HepG2 (cell line): ENCODE results near the gene CAPZB. TPM values are rescaled to one million over a fixed set of nuclear protein-coding genes. Genes with fewer than 3 reads are reported as not detected.

Experiments used
- ATAC-seq: fragments of 200-7000 bp; cut with Tn5 transposase; 3 replicates; pipeline ENCODE4 v1.9.1; 2020; ENCODE audit warnings: mild to moderate bottlenecking, moderate library complexity
- BruUV-seq: library from RNA; stranded (reverse); fragments of 400-500 nt; replicated peaks from 2 replicates; lab custom pipeline; 2021; lab: Mats Ljungman, UMichigan
- CTCF ChIA-PET: fragments of 300-600 bp; formaldehyde crosslinking; extraction: SDS; loops from one replicate; lab custom pipeline; 2021; ENCODE audit warnings: low total read pairs, inconsistent platforms, low intra/inter-chr PET ratio; lab: Yijun Ruan, JAX
- POLR2A ChIA-PET: fragments of 350-600 bp; sonication (Branson Sonifier 250); formaldehyde crosslinking; loops from one replicate; lab custom pipeline; 2020; ENCODE audit warnings: antibody characterized with exemption, inconsistent platforms; lab: Yijun Ruan, JAX
- DNase-seq: peaks from one replicate; pipeline ENCODE4 v3.0.0-alpha.2; 2015; ENCODE audit warnings: low spot score
- FAIRE-seq: peaks from 3 replicates; lab custom pipeline; 2011; peaks lifted over from hg19 to GRCh38; lab: Jason Lieb, UNC
- H2AFZ ChIP-seq: one replicate; pipeline ENCODE4 v1.6.1; 2011; ENCODE audit warnings: low read length, inconsistent platforms
- H3K27ac ChIP-seq: fragments of 300-600 bp; 3 replicates; pipeline ENCODE4 v1.8.0; 2011; ENCODE audit warnings: mixed run types, mild to moderate bottlenecking, mixed read lengths, low read length, inconsistent platforms; ENCODE audit not compliant: insufficient read depth; ENCODE audit errors: extremely low read length
- H3K27me3 ChIP-seq, 2 experiments: fragments of 200-600 bp in 1 of 2; 2 replicates in 1 of 2; 3 replicates in 1 of 2; pipeline versions ENCODE4 v1.6.0 to v1.8.0; 2011; ENCODE audit warnings: low read length in 2 of 2, mild to moderate bottlenecking in 2 of 2, moderate library complexity in 2 of 2, inconsistent platforms in 1 of 2; ENCODE audit not compliant: insufficient read depth in 2 of 2, control insufficient read depth in 1 of 2
- H3K36me3 ChIP-seq, 2 experiments: fragments of 200-600 bp in 1 of 2; replicated peaks in 1 of 2; 2 replicates in 1 of 2; 3 replicates in 1 of 2; pipeline versions ENCODE4 v1.5.1 to v1.8.0; 2011; ENCODE audit warnings: low read length in 2 of 2, inconsistent platforms in 1 of 2; ENCODE audit not compliant: insufficient read depth in 2 of 2, control insufficient read depth in 1 of 2
- H3K4me1 ChIP-seq: 2 replicates; pipeline ENCODE4 v1.5.1; 2012; ENCODE audit warnings: low read length, inconsistent platforms; ENCODE audit not compliant: insufficient read depth
- H3K4me2 ChIP-seq: 2 replicates; pipeline ENCODE4 v1.6.0; 2011; ENCODE audit warnings: low read depth, low read length, inconsistent platforms
- H3K4me3 ChIP-seq, 3 experiments: fragments of 200-600 bp in 1 of 3; sonication (generic), shearing (Covaris generic) in 1 of 3; replicated peaks in 1 of 3; 2 replicates each; pipeline ENCODE4 v1.5.1; 2011 to 2016; ENCODE audit warnings: low read length in 3 of 3, inconsistent platforms in 2 of 3, low read depth in 2 of 3, mild to moderate bottlenecking in 2 of 3, control low read depth in 1 of 3, mixed read lengths in 1 of 3; ENCODE audit not compliant: insufficient read depth in 1 of 3
- H3K79me2 ChIP-seq: one replicate; pipeline ENCODE4 v1.6.1; 2011; ENCODE audit warnings: low read length, inconsistent platforms; ENCODE audit not compliant: insufficient read depth
- H3K9ac ChIP-seq: 2 replicates; pipeline ENCODE4 v1.6.0; 2011; ENCODE audit warnings: mild to moderate bottlenecking, low read depth, low read length, inconsistent platforms; ENCODE audit not compliant: insufficient read depth
- H3K9me3 ChIP-seq: 2 replicates; pipeline ENCODE4 v1.5.1; 2012; ENCODE audit warnings: mild to moderate bottlenecking, low read length
- H4K20me1 ChIP-seq: 2 replicates; pipeline ENCODE4 v1.6.0; 2011; ENCODE audit warnings: inconsistent platforms, mild to moderate bottlenecking, low read length, moderate library complexity; ENCODE audit not compliant: insufficient read depth
- AHR ChIP-seq: IDR thresholded peaks from 2 replicates; pipeline ENCODE4 v1.6.1; 2018; ENCODE audit warnings: missing genetic modification reagents, missing compliant biosample characterization
- ARID3A ChIP-seq: IDR thresholded peaks from 2 replicates; pipeline ENCODE4 v1.6.1; 2012; ENCODE audit warnings: low read depth, low read length, improper control_type of control experiment
- BRD4 ChIP-seq: sonication (generic); formaldehyde crosslinking; IDR thresholded peaks from 2 replicates; pipeline ENCODE4 v1.4.0; 2020; ENCODE audit warnings: missing genetic modification reagents
- DNMT1 ChIP-seq: sonication (generic); formaldehyde crosslinking; IDR thresholded peaks from 2 replicates; pipeline ENCODE4 v1.5.1; 2020; ENCODE audit warnings: mild to moderate bottlenecking, missing genetic modification reagents
- GFI1 ChIP-seq: sonication (generic); formaldehyde crosslinking; IDR thresholded peaks from 2 replicates; pipeline ENCODE4 v1.5.0; 2020; ENCODE audit warnings: missing genetic modification reagents, mild to moderate bottlenecking, borderline replicate concordance
- HOXD1 ChIP-seq: sonication (generic); formaldehyde crosslinking; IDR thresholded peaks from 2 replicates; pipeline ENCODE4 v1.5.0; 2020; ENCODE audit warnings: missing genetic modification reagents
- KAT2B ChIP-seq: fragments of 150-350 bp; IDR thresholded peaks from 2 replicates; pipeline ENCODE4 v1.6.1; 2014; ENCODE audit warnings: low read depth, low read length, borderline replicate concordance
- KDM5B ChIP-seq: sonication (generic); formaldehyde crosslinking; IDR thresholded peaks from 2 replicates; pipeline ENCODE4 v1.4.0; 2020; ENCODE audit warnings: missing genetic modification reagents, mild to moderate bottlenecking, borderline replicate concordance
- RAD51 ChIP-seq: fragments of 450-650 bp; IDR thresholded peaks from 2 replicates; pipeline ENCODE4 v1.6.1; 2016; ENCODE audit warnings: borderline replicate concordance
- REXO4 ChIP-seq: sonication (generic); formaldehyde crosslinking; IDR thresholded peaks from 2 replicates; pipeline ENCODE4 v1.8.0; 2022; ENCODE audit warnings: missing genetic modification reagents, mild to moderate bottlenecking, borderline replicate concordance
- SOX6 ChIP-seq, 2 experiments: fragments of 450-650 bp in 1 of 2; sonication (generic) in 1 of 2; formaldehyde crosslinking in 1 of 2; IDR thresholded peaks; 2 replicates each; pipeline versions ENCODE4 v1.4.0 to v1.6.1; 2017 to 2020; ENCODE audit warnings: antibody characterized with exemption in 1 of 2, mild to moderate bottlenecking in 1 of 2, missing genetic modification reagents in 1 of 2
- ZFAT ChIP-seq: sonication (generic); formaldehyde crosslinking; conservative IDR thresholded peaks from 2 replicates; pipeline ENCODE4 v1.8.1; 2023; ENCODE audit warnings: missing genetic modification reagents, inconsistent platforms
- ZNF275 ChIP-seq: sonication (generic); formaldehyde crosslinking; IDR thresholded peaks from 2 replicates; pipeline ENCODE4 v1.8.0; 2022; ENCODE audit warnings: missing genetic modification reagents, mild to moderate bottlenecking, inconsistent platforms, borderline replicate concordance
- ZNF280B ChIP-seq: sonication (generic); formaldehyde crosslinking; IDR thresholded peaks from 2 replicates; pipeline ENCODE4 v1.5.0; 2020; ENCODE audit warnings: missing genetic modification reagents, mild to moderate bottlenecking, borderline replicate concordance
- ZNF326 ChIP-seq: sonication (generic); formaldehyde crosslinking; IDR thresholded peaks from 2 replicates; pipeline ENCODE4 v1.4.0; 2020; ENCODE audit warnings: missing genetic modification reagents, borderline replicate concordance
- ZNF550 ChIP-seq: sonication (generic); formaldehyde crosslinking; IDR thresholded peaks from 2 replicates; pipeline ENCODE4 v1.4.0; 2020; ENCODE audit warnings: mild to moderate bottlenecking, missing genetic modification reagents, borderline replicate concordance
- ZNF883 ChIP-seq: sonication (generic); formaldehyde crosslinking; IDR thresholded peaks from 2 replicates; pipeline ENCODE4 v1.5.1; 2020; ENCODE audit warnings: mild to moderate bottlenecking, missing genetic modification reagents; ENCODE audit errors: not compliant biosample characterization
- WGBS: methylation state at CpG from one replicate; pipeline ENCODE4 v1.1.6; 2017; ENCODE audit warnings: low lambda C conversion rate; 5-methylcytosine and 5-hydroxymethylcytosine counted together
- in situ Hi-C: cut with HindIII; loops from 2 replicates; pipeline ENCODE4 v1.10.0; 2017; ENCODE audit warnings: low pct_unique_long_range_greater_than_20kb; ENCODE audit not compliant: extremely low pct_ligation_motif_present
- intact Hi-C: fragments of 100-400 bp; cut with micrococcal nuclease; formaldehyde crosslinking; loops from one replicate; pipeline ENCODE4 v1.10.0; 2022; ENCODE audit not compliant: unreplicated experiment
- polyA plus RNA-seq, 8 experiments: library from polyadenylated mRNA; depleted of rRNA in 3 of 8; stranded (reverse) in 7 of 8; unstranded in 1 of 8; fragments of >200 nt; fragmentation: Illumina TruSeq in 4 of 8; extraction: Trizol in 4 of 8; gene quantifications; 2 replicates each; pipeline versions ENCODE4 v1.2.1 to v1.2.3, GENCODE V29; 2011 to 2016; ENCODE audit warnings: low read depth in 4 of 8, missing spikeins in 1 of 8, mixed read lengths in 1 of 8; ENCODE audit not compliant: insufficient read depth in 1 of 8
- total RNA-seq, 5 experiments: library from RNA; depleted of rRNA; stranded (reverse); fragments of >200 nt; fragmentation: Illumina TruSeq; extraction: Trizol; gene quantifications; 2 replicates each; pipeline ENCODE4 v1.2.3, GENCODE V29; 2016; ENCODE audit warnings: low read depth in 1 of 5
- TF ChIP-seq, protein P1 (sequence below): sonication (generic); formaldehyde crosslinking; IDR thresholded peaks from 2 replicates; pipeline ENCODE4 v1.8.0; 2022; ENCODE audit warnings: mild to moderate bottlenecking, missing genetic modification reagents, moderate library complexity

CAPZB gene
- total and polyA plus RNA-seq, 2 of the 13 experiments (the other 11 are each of a cell fraction or from before 2014, with no cell fraction given): 58.9 to 76.9 TPM

GRCh38 chr1:19311503-19311930, 173.8 kb downstream of the CAPZB start:
- POLR2A ChIA-PET: interaction anchor here (0.6 to 4.7 kb wide), 10 partner anchors 12 to 342 kb away, joined by 3 to 21 read pairs (median 4); partner anchors contain the start of genes EMC1 and MRTO4
- no peaks in the 10 kb centered on the region; a peak in 1 of 5 replicates for H3K27me3 ChIP-seq
- H3K36me3 ChIP-seq: peaks cover 8 to 26% of the 10 kb centered on the region in 2 experiments; a peak in 4 of 5 replicates
- CTCF ChIA-PET: no interaction called here
- peak overlapping the region; percentile 77 for H3K27ac ChIP-seq
- no peak for DNase-seq
- H4K20me1 ChIP-seq: no peaks in the 10 kb centered on the region; the same call in 1 of the 2 replicates
- H3K9me3 ChIP-seq: no peaks in the 10 kb centered on the region
- in situ Hi-C loops: no loop called here
- WGBS: 5% methylated on average over 12 of the region's 29 CpGs
- H3K4me1 ChIP-seq: peaks cover 67% of the 10 kb centered on the region
- intact Hi-C loops: loop anchor here (2.0 kb wide), 1 partner anchor 59 kb away; no protein-coding TSS in a partner anchor
- no peak overlapping the region for H2AFZ ChIP-seq
- peak overlapping the region; percentile 94 for H3K9ac ChIP-seq
- no TSS peak for BruUV-seq
- no peak for FAIRE-seq
- peak overlapping the region; percentile 85 to 95 (median 93) for H3K4me3 ChIP-seq
- H3K79me2 ChIP-seq: peaks cover 27% of the 10 kb centered on the region
- ATAC-seq: peak; percentile 50
- H3K4me2 ChIP-seq: peak overlapping the region; percentile 85
- TF ChIP-seq REXO4 (CRISPR knock-in tag) (0 out of 2 replicates have a peak, but pooled peaks have one; percentile 55), KDM5B (CRISPR knock-in tag) (peak; percentile 54), ZNF550 (CRISPR knock-in tag) (0 out of 2 replicates have a peak, but pooled peaks have one; percentile 77), KAT2B (no peak), BRD4 (CRISPR knock-in tag) (0 out of 2 replicates have a peak, but pooled peaks have one; percentile 52), ARID3A (no peak), ZNF280B (CRISPR knock-in tag) (0 out of 2 replicates have a peak, but pooled peaks have one; percentile 33), HOXD1 (no peak), AHR (CRISPR knock-in tag) (no peak), DNMT1 (0 out of 2 replicates have a peak, but pooled peaks have one; percentile 29), ZNF883 (CRISPR knock-in tag) (peak; percentile 30), ZNF275 (CRISPR knock-in tag) (0 out of 2 replicates have a peak, but pooled peaks have one; percentile 16), GFI1 (CRISPR knock-in tag) (no peak), RAD51 (no peak), ZNF326 (no peak), SOX6 (IDR thresholded peaks at IDR 0.05) (no peak), SOX6 (CRISPR knock-in tag; IDR thresholded peaks at IDR 0.05) (peak; percentile 22; the same call in 1 of the 2 replicates), ZFAT (CRISPR knock-in tag) (0 out of 2 replicates have a peak, but pooled peaks have one; percentile 19)
- TF ChIP-seq, protein P1, sequence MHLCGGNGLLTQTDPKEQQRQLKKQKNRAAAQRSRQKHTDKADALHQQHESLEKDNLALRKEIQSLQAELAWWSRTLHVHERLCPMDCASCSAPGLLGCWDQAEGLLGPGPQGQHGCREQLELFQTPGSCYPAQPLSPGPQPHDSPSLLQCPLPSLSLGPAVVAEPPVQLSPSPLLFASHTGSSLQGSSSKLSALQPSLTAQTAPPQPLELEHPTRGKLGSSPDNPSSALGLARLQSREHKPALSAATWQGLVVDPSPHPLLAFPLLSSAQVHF: no peak
